ENCODE data around the gene SPEM3. TPM values are rescaled to one million over a fixed set of nuclear protein-coding genes. Genes with fewer than 3 reads are reported as not detected.

Gene SPEM3
- polyA plus RNA-seq, 3 donors: not detected

GRCh38 chr17:7408252-7408727 lies 20.4 kb upstream of the SPEM3 start:
- DNase-seq: peak in 1 of 3 donors; percentile 7
- Mint-ChIP-seq H3K27me3 (ENCODE audit: low read depth in 3 of 3) (peaks cover 37 to 51% (median 50%) of the 10 kb centered on the region in 3 donors), H3K27ac (no peak overlapping the region), H3K4me1 (peaks cover 14% of the 10 kb centered on the region), H3K4me3 (peak overlapping the region in 1 of 2 donors; percentile 39), H3K36me3 (peaks cover 0 to 5% of the 10 kb centered on the region in 2 donors), H3K9me3 (peaks cover 0 to 8% (median 3%) of the 10 kb centered on the region in 7 donors)
- no peaks in the 10 kb centered on the region for H4K20me1 ChIP-seq (ENCODE audit: insufficient read depth, low read length)
- no peak overlapping the region for H3K4me3 ChIP-seq (replicated peaks in 1 of 3; ENCODE audit: low read depth in 2 of 3, low read length in 3 of 3)
- H2AFZ ChIP-seq (ENCODE audit: insufficient read depth, low read depth, low read length, poor library complexity, severe bottlenecking): no peak overlapping the region
- H3K79me2 ChIP-seq (ENCODE audit: insufficient read depth, low read length): no peaks in the 10 kb centered on the region
- H3K9ac ChIP-seq (ENCODE audit: insufficient read depth, low read length, poor library complexity, severe bottlenecking): no peak overlapping the region
- peaks cover 5 to 16% of the 10 kb centered on the region in 2 donors for H3K4me1 ChIP-seq (ENCODE audit: control insufficient read depth in 1 of 2, insufficient read depth in 2 of 2, low read length in 2 of 2)
- no peaks in the 10 kb centered on the region for H3K9me3 ChIP-seq (replicated peaks in 1 of 2; ENCODE audit: control insufficient read depth in 1 of 2, insufficient read depth in 1 of 2, low read length in 2 of 2)
- no peak for TF ChIP-seq CTCF (IDR thresholded peaks at IDR 0.05)
- no peaks in the 10 kb centered on the region for H3K36me3 ChIP-seq (replicated peaks in 1 of 2; ENCODE audit: control insufficient read depth in 1 of 2, insufficient read depth in 2 of 2, low read length in 2 of 2)
- H3K4me2 ChIP-seq (replicated peaks; ENCODE audit: extremely low read depth, low read length, poor library complexity, severe bottlenecking): peak overlapping the region; percentile 11
- 45% methylated on average over 56 of the region's 58 CpGs for WGBS (ENCODE audit: insufficient coverage)
- H3K27ac ChIP-seq (ENCODE audit: low read depth in 1 of 2, low read length in 2 of 2): no peak overlapping the region
- peaks cover 4 to 37% of the 10 kb centered on the region in 2 donors for H3K27me3 ChIP-seq (ENCODE audit: control insufficient read depth in 2 of 2, insufficient read depth in 2 of 2, low read length in 2 of 2)
- intact Hi-C loops (cut with micrococcal nuclease): loop anchor here in 1 of 2 donors (10.0 kb wide), 1 partner anchor 193 kb away; the partner anchor contains the start of genes ACADVL and DLG4

GRCh38 chr17:7408863-7409262 lies 19.8 kb upstream of the SPEM3 start:
- H3K4me1 ChIP-seq (ENCODE audit: control insufficient read depth in 1 of 2, insufficient read depth in 2 of 2, low read length in 2 of 2): peaks cover 4 to 12% of the 10 kb centered on the region in 2 donors
- H3K27me3 Mint-ChIP-seq (ENCODE audit: low read depth in 3 of 3): peaks cover 37 to 51% (median 50%) of the 10 kb centered on the region in 3 donors
- no peak overlapping the region for H3K4me2 ChIP-seq (replicated peaks; ENCODE audit: extremely low read depth, low read length, poor library complexity, severe bottlenecking)
- no peak overlapping the region for H3K4me3 ChIP-seq (replicated peaks in 1 of 3; ENCODE audit: low read depth in 2 of 3, low read length in 3 of 3)
- H3K9ac ChIP-seq (ENCODE audit: insufficient read depth, low read length, poor library complexity, severe bottlenecking): no peak overlapping the region
- peaks cover 4 to 37% of the 10 kb centered on the region in 2 donors for H3K27me3 ChIP-seq (ENCODE audit: control insufficient read depth in 2 of 2, insufficient read depth in 2 of 2, low read length in 2 of 2)
- intact Hi-C loops (cut with micrococcal nuclease): loop anchor here in 1 of 2 donors (10.0 kb wide), 1 partner anchor 194 kb away; the partner anchor contains the start of genes ACADVL and DLG4
- peaks cover 0 to 5% of the 10 kb centered on the region in 2 donors for H3K36me3 Mint-ChIP-seq
- no peaks in the 10 kb centered on the region for H3K79me2 ChIP-seq (ENCODE audit: insufficient read depth, low read length)
- no peaks in the 10 kb centered on the region for H3K36me3 ChIP-seq (replicated peaks in 1 of 2; ENCODE audit: control insufficient read depth in 1 of 2, insufficient read depth in 2 of 2, low read length in 2 of 2)
- H3K27ac ChIP-seq (ENCODE audit: low read depth in 1 of 2, low read length in 2 of 2): no peak overlapping the region
- WGBS (ENCODE audit: insufficient coverage): 76% methylated on average over 5 of the region's 6 CpGs
- no peak overlapping the region for H2AFZ ChIP-seq (ENCODE audit: insufficient read depth, low read depth, low read length, poor library complexity, severe bottlenecking)
- no peak for DNase-seq
- H3K4me1 Mint-ChIP-seq: peaks cover 13% of the 10 kb centered on the region
- H3K4me3 Mint-ChIP-seq: peak overlapping the region in 1 of 2 donors; percentile 73
- H4K20me1 ChIP-seq (ENCODE audit: insufficient read depth, low read length): no peaks in the 10 kb centered on the region
- H3K9me3 Mint-ChIP-seq: peaks cover 0 to 8% (median 3%) of the 10 kb centered on the region in 7 donors
- H3K27ac Mint-ChIP-seq: no peak overlapping the region
- H3K9me3 ChIP-seq (replicated peaks in 1 of 2; ENCODE audit: control insufficient read depth in 1 of 2, insufficient read depth in 1 of 2, low read length in 2 of 2): no peaks in the 10 kb centered on the region
- TF ChIP-seq CTCF (IDR thresholded peaks at IDR 0.05): no peak
